ENCODE data around the gene PLA2G2A.

Gene PLA2G2A

DNA sequence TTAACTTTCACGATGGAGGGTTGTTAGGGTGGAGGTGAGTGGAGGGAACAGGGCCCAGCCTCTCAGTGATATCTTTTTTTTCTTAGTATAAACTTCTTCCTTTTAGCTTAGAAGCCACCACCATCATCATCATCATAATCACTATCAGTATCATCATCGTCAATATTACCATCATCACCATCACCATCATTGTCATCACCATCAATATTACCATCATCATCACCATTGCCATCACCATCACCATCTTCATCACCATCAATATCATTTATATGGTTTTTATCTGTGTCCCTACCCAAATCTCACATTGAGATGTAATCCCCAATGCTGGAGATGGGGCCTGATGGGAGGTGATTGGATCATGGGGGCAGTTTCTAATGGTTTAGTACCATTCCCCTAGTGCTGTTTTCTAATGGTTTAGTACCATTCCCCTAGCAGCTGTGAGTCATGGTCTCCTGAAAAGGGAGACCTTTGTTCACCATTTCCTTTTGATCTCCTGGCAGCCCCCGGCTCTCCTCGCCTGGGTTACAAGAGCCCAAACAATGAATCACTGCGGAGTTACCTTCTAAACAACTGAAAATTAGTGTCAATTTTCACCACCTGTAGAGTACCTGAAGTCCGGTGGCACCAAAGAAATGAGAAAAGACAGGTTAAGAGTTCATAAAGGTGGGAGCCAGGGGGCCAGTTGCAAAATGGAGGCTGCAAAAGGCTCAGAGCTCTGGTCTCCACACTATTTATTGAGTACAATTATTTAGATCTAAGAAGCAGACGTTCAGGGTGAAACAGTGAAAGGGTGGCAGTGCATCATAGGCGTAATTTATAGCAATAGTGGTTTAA lies 52.9 kb downstream of the PLA2G2A start:
- DNase-seq (ENCODE audit: low spot score), result no peak
